ENCODE data around the gene ADISSP. TPM values are rescaled to one million over a fixed set of nuclear protein-coding genes. Genes with fewer than 3 reads are reported as not detected.

The ADISSP gene
- total and polyA plus RNA-seq, 2 of the 8 experiments (the other 6 are each of a cell fraction or from before 2014, with no cell fraction given): 111 to 141 TPM

DNA sequence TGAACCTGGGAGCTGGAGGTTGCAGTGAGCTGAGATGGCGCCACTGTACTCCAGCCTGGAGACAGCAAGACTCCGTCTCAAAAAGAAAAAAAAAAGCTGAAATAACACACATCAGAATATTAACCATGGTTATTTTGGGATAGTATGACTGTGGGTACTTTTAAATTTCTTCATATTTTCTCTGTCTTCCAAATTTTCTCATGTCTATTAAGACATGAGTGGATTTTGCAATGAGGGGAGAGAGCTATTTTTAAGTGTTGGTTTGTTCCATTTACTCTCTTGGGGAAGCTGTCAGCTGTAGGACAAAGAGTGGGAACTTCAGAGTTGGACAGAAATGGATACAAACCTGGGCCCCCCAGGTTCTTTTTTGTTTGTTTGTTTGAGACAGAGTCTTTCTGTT, 10.3 kb downstream of the ADISSP start:
- Histone ChIP-seq H3K79me2 (ENCODE audit: control insufficient read depth in 1 of 2, insufficient read depth in 2 of 2, low read length in 2 of 2) (peaks cover 0 to 5% of the 10 kb centered on the region in 2 experiments; a peak in 1 of 4 replicates), H2BK15ac (ENCODE audit: low read length) (no peak overlapping the region), H3K36me3 (ENCODE audit: control insufficient read depth in 2 of 4, insufficient read depth in 4 of 4, low read length in 3 of 4) (peaks cover 0 to 15% (median 2%) of the 10 kb centered on the region in 4 experiments; a peak in 5 of 8 replicates), H3K9ac (replicated peaks in 1 of 4; ENCODE audit: extremely low read depth in 1 of 4, low read depth in 3 of 4, low read length in 3 of 4) (no peak overlapping the region), H2BK12ac (ENCODE audit: low read depth, low read length) (no peak overlapping the region), H4K91ac (replicated peaks; ENCODE audit: insufficient read length, low read length) (no peak overlapping the region), H3K23ac (ENCODE audit: insufficient read length) (no peak overlapping the region), H3K56ac (replicated peaks; ENCODE audit: insufficient read length, low read depth, low read length) (no peak overlapping the region), H2AK5ac (ENCODE audit: low read depth, low read length) (no peak overlapping the region), H4K5ac (ENCODE audit: insufficient read length, low read depth, low read length) (no peak overlapping the region), H3K9me3 (ENCODE audit: insufficient read depth in 2 of 2, low read depth in 1 of 2, low read length in 1 of 2) (no peaks in the 10 kb centered on the region), H3K4ac (replicated peaks; ENCODE audit: insufficient read length, low read depth, low read length) (no peak overlapping the region), H2BK20ac (ENCODE audit: low read length) (no peak overlapping the region), H3K14ac (ENCODE audit: insufficient read length) (no peak overlapping the region), H4K20me1 (replicated peaks in 1 of 2; ENCODE audit: control insufficient read depth in 1 of 2, insufficient read depth in 2 of 2, low read length in 2 of 2) (peaks cover 8 to 27% of the 10 kb centered on the region in 2 experiments), H3K4me2 (ENCODE audit: insufficient read depth in 1 of 2, low read depth in 2 of 2, low read length in 2 of 2) (no peak overlapping the region), H2AFZ (ENCODE audit: low read length) (no peak overlapping the region), H3K18ac (ENCODE audit: extremely low read depth, low read length) (no peak overlapping the region), H3K4me3 (ENCODE audit: extremely low read depth in 1 of 4, insufficient read depth in 2 of 4, low read depth in 3 of 4, low read length in 4 of 4) (no peak overlapping the region), H3K27me3 (replicated peaks in 1 of 4; ENCODE audit: control insufficient read depth in 3 of 4, extremely low read depth in 1 of 4, insufficient read depth in 3 of 4, low read length in 3 of 4) (no peaks in the 10 kb centered on the region), H3K23me2 (ENCODE audit: low read depth, low read length) (peaks cover 3% of the 10 kb centered on the region; the same call in 1 of the 2 replicates), H3K79me1 (ENCODE audit: low read depth, low read length) (peaks cover 8% of the 10 kb centered on the region), H3K27ac (ENCODE audit: low read depth, low read length) (no peak overlapping the region), H2BK120ac (replicated peaks; ENCODE audit: low read depth, low read length) (no peak overlapping the region), H4K8ac (ENCODE audit: extremely low read depth, insufficient read depth, low read length) (no peak overlapping the region), H2BK5ac (ENCODE audit: low read depth, low read length) (no peak overlapping the region), H3K4me1 (replicated peaks in 1 of 4; ENCODE audit: control insufficient read depth in 3 of 4, insufficient read depth in 4 of 4, low read length in 3 of 4) (peaks cover 0 to 5% (median 0%) of the 10 kb centered on the region in 4 experiments; a peak in 3 of 7 replicates)
- ChIA-PET CTCF (ENCODE audit: partially characterized antibody) (interaction anchor here (0.6 to 18.6 kb wide), 11 partner anchors 5 to 187 kb away, joined by 3 to 308 read pairs (median 5); partner anchors contain the start of genes ADISSP, HSPA12B and SIGLEC1), POLR2A (ENCODE audit: partially characterized antibody) (interaction anchor here (0.6 to 5.9 kb wide), 6 partner anchors 7 to 23 kb away, joined by 3 to 46 read pairs (median 8); partner anchors contain the start of gene ADISSP)
- FAIRE-seq (no peak), DNase-seq (ENCODE audit: low read depth in 1 of 2, low spot score in 2 of 2) (no peak)
- WGBS, 2 experiments (ENCODE audit: extremely low coverage in 1 of 2, insufficient coverage in 1 of 2, insufficient read length in 1 of 2, insufficient replicate concordance in 2 of 2, low coverage in 1 of 2, low lambda C conversion rate in 2 of 2, missing lambda C conversion rate in 1 of 2): 77% methylated on average over 2 of the region's 2 CpGs; no CpG with 5 or more reads in 1 of the 2 experiments
- TF ChIP-seq RBBP5 (IDR thresholded peaks at IDR 0.05; ENCODE audit: borderline replicate concordance, low read depth, low read length): no peak
- no peak for TF ChIP-seq SIN3A (conservative IDR thresholded peaks at IDR 0.05 in 1 of 2, IDR thresholded peaks at IDR 0.05 in 1 of 2; ENCODE audit: low read depth in 1 of 2, low read length in 2 of 2)
- no peak for TF ChIP-seq GABPA (IDR thresholded peaks at IDR 0.05; ENCODE audit: borderline replicate concordance, insufficient read depth, low read length)
- no peak for TF ChIP-seq PHF8 (conservative IDR thresholded peaks at IDR 0.05; ENCODE audit: low read depth, low read length)
- no peak for TF ChIP-seq POLR2A (IDR thresholded peaks at IDR 0.05; ENCODE audit: control extremely low read depth in 1 of 2, low read depth in 2 of 2, low read length in 2 of 2)
- TF ChIP-seq ZNF274 (IDR thresholded peaks at IDR 0.05; ENCODE audit: borderline replicate concordance, extremely low read depth, low read length): no peak
- no peak for TF ChIP-seq KDM1A (IDR thresholded peaks at IDR 0.05; ENCODE audit: borderline replicate concordance, low read length)
- no peak for TF ChIP-seq KDM4A (IDR thresholded peaks at IDR 0.05; ENCODE audit: low read depth, low read length, severe bottlenecking)
- no peak for TF ChIP-seq SP4 (IDR thresholded peaks at IDR 0.05; ENCODE audit: low read length)
